Glomerular endothelial cell (primary cell): ENCODE results near the gene PAXX. TPM values are rescaled to one million over a fixed set of nuclear protein-coding genes. Genes with fewer than 3 reads are reported as not detected.
"Not testable (repeated sequence)": the region's sequence is repeated elsewhere in the genome, so short reads cannot be mapped to it uniquely, and the experiment has no call there.

ENCODE experiments used
- DNase-seq: peaks from one replicate; pipeline ENCODE4 v3.0.0-alpha.2; 2011; ENCODE audit warnings: low read depth, low spot score; ENCODE audit errors: extremely low read depth
- total RNA-seq: library from RNA; depleted of rRNA; stranded (reverse); fragments of >200 nt; gene quantifications from 2 replicates; pipeline ENCODE4 v1.2.3, GENCODE V29; 2015

Gene PAXX
- total RNA-seq, 1 donor from 2014 or later = 47.2 TPM

DNA sequence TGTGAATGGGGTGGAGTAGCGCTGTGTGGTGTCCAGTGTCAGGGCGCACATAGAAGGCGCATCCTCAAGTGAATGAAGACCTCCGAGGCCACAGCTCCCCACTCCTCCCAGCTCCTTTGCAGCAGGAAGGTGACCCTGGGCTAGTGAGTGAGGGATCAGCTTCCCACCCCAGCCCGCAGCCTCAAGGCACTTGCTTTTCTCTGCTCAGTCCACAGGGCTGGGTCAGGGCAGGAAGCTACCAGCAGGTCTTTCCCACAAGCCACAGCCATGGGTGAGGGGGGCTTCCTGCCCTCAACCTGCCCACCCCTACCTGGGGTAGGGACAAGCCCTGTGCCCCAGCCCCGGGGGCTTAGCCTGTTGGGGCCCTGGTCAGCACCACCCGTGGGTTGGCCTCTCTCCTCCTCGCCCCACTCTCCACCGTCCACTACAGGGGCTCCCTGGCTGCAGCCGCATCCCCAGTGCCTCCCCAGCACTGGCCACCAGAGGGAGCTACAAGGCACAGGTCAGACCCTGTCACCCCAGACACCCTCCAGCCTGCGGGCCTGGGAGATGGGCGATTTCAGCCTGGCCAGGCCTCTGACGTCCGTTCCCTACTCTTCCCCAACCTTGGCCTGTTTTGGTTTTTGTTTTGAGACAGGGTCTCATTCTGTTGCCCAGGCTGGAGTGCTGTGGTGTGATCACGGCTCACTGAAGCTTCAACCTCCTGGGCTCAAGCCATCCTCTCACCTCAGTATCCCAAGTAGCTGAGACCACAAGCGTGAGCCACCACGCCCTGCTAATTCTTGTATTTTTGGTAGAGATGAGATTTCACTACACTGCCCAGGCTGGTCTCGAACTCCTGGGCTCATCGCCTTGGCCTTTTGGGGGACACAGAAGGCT is 37.1 kb downstream of the PAXX start:
- DNase-seq = no peak

DNA sequence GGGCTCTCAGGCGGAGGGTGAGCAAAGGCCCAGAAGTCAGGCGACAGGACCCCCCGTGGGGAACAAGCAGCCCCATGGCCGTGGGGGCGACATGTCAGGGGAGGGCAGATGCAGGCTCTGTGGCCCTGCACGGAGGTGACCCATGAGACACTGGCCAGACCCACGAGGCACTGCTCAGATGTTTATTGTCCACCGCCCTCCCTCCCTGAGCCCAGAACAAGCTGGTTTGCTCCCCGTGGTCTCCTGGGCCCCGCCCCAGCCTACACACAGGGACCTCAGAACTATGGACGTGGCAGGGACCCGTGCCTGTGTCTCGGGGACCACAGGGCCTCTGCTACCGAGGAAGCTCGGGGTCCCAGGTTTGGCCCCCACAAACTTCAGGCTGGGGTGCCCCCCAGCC is 37.8 kb downstream of the PAXX start:
- no peak for DNase-seq

DNA sequence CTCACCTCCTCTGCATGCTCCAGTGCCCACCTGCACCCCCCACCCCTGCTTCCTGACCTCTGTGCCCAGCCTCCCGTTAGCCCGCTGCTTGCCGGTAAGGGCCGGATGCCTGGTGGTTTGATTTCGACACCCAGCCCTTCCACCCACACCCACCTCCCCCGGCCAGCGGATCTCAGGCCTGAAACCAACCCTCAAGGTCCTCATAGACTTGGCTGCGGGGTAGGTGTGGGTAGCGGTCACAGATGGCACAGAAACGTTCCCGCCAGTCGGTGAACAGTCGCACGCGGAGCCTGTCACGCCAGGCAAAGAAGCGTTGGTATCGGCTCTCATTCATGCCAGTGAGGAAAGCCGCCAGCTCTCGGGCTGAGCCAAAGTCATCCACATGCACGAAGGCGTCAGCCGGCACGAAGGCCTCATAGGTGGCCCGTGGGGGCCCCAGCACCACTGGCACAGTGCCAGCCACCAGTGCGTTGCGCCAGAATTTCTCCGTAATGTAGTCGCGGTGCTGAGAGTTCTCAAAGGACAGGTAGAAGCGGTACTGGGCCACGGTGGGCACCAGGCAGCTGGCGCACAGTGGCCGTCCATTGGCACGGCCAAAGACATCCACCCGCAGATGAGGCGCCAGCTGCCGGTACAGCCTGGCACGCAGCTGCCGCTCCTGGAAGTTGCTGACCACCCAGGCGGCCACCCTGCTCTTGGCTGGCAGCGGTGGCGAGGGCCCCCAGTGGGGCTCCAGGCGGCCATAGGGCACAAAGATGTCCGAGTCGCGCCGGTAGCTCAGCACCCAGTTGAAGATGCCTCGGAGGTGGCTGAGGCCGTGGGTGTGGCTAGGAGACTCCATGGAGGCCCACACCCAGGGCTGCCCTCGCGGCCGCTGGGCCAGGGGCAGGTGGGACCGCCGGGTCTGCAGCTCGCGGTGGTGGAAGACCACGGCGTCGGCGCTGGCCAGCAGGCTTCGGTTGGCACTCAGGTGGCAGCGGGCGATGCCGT is 38.6 kb downstream of the PAXX start:
- DNase-seq = no peak

DNA sequence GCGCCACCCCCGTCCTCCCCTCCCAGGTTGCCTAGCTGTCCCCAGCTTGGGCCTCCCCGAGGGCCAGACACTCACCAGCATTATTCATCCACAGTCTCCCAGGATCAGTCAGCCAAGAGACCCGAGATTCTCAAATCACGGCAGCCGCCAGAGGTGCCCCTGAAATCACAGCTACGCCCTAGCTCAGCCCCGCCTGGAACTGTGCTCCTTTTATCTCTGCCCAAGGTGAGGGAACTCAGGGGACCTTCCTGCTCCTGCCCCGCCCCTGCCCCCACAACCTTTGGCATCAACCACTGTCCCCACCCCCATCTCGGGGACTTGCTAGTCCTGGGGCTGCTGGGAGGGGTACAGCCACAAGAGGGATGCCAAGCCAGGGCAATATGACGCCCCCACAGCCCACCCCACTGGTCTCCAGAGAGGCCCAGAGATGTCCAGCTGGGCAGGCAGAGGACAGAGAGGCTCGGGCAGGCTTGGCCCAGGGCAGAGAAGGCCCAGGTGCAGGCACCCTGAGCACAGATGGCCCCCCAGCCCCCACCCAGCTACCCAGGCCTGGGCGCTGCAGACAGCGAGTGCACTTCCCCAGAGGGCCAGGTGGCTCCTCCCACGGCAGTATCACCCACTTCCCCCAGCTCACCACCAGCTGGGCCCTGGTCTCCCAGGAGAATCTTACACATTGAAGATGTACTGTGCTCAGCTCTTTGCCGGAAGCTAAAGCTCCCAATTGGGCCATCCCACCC is 39.9 kb downstream of the PAXX start, which contains the start of gene FUT7:
Gene FUT7 (minus strand): TSS at position 185 of the 737 bp plus-strand sequence. CDS start 97 bp downstream, at position 88.
- DNase-seq = no peak

DNA sequence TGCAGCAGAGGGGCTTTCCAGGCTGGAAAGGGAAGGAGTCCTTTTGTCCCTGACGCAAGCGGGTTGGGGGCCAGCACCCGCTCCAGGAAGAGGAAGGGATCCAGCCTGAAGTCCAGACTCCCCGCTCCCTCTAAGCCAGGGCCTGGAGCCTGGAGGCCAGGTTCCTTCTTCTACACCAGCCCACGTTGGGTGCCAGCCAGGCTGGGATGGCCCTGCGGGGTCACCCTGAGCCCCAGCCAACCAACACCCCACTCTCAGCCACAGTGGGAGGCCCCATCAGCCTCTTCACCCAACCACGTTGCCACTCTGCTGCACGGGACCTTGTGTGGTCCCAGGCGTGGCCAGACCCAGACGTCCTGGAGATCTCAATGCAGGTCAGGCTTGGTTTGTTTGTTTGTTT is 40.6 kb downstream of the PAXX start:
- DNase-seq = no peak

DNA sequence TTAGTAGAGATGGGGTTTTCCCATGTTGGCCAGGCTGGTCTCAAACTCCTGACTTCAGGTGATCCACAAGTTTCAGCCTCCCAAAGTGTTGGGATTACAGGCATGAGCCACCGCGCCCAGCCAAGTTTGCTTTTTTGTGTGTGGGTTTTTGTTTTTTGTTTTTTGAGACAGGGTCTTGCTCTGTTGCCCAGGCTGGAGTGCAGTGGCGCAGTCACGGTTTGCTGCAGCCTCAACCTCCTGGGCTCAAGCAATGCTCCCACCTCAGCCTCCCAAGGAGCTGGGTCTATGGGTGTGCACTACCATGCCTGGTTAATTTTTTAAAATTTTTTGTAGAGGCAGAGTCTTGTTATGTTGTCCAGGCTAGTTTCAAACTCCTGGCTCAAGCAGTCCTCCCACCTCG is 41.3 kb downstream of the PAXX start:
- not testable (repeated sequence) for DNase-seq

DNA sequence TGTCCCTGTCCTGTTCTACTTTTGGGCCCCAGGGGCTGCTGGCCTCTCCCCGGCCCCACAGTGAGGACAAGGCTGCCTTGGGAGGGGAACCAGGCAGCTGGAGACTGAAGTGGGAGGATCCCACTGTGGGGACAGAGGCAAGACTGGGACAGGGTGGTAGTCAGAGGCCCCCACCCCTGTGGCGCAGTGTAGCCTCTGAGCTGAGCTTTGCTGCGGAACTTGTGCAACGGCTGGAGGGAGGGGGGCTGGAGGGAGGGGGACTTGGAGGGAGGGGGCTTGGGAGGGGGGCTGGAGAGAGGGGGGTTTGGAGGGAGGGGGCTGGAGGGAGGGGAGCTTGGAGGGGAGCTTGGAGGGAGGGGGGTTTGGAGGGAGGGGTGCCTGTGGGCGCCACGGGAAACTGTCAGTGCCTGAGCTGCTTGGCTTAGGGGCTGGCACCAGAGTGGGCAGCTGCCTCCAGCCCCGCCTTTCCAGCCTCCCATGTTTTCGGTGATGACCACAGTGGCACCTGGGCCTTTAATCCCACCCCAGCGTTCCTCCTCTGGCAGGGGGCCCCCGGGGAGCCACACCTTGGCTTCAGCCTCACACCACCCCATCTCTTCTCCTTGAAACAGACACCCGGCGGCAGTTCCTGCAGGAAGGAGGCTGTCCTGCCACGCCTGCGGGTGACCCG is 42.0 kb downstream of the PAXX start:
- DNase-seq = no peak

DNA sequence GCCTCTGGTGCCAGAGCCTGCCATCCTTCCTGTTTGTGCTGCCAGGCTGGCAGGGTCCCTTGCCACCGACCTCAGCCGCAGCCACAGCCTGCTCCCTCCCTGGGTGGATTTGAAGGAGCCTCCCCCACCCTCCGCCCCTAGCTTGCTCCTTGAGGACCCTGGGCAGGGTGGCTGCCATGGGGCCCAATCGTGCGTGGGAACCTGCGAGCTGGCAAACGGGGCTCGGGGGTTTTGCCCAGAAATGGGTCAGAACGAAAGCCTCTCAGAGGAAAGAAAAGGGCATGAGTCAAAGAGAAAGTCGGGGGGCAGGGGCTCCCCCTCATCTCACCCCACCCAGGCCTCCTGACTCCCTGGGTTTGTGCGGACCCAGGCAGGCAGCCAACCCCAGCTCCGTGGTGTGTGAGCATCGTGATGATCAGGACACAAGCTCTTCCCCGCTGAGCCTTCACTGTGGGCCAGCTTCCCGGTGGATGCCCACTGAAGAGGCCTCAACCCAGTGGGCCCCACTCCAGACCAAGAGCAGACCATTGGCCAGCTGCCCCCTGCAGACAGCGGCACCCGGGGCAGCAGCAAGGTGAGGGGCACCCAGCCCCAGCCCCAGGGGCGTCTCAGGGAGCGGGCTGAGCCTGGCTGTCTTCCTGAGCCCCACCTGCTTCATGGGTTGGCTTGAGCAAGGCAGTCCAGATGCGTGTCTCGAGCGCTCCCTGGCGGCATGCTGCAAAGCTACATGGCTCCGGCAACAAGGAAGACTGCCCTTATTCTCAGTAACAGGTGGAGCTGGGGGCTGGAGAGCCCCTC is 42.7 kb downstream of the PAXX start:
- DNase-seq = no peak

DNA sequence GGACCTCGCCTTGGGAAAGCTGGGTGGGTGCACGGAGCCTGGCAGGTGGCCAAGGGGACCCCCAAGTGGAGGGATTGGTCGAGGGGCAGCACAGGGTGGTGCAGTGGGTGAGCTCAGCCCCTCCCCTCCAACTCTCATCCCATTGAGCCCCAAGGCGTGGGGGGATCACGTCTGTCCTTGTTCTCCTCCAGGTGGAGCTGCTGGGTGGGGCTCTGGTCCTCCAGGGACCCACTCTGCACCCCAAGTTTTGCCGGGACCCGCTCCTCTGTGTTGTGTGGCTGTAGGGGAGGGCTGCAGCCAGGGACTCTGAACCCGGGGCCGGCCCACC is 43.2 kb downstream of the PAXX start:
- no peak for DNase-seq

DNA sequence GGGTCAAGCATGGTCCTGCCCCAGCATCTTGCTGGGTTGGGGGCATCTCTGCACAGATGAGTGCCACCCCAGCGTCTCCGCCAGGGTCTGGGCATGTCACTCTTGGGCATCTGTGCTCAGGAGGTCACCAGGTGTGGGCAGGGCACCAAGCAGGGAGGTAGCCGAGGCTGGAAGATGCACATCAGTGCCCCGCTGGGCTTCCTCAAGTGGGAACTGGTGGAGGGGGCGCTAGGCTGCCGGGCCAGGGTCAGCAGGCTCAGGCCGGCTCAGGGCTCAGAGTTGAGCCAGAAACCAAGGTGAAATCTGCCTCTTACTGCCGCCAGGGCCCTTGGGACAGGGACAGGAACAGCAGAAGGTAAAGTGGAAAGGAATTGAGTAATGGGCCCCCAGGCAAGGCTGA is 43.7 kb downstream of the PAXX start:
- no peak for DNase-seq

DNA sequence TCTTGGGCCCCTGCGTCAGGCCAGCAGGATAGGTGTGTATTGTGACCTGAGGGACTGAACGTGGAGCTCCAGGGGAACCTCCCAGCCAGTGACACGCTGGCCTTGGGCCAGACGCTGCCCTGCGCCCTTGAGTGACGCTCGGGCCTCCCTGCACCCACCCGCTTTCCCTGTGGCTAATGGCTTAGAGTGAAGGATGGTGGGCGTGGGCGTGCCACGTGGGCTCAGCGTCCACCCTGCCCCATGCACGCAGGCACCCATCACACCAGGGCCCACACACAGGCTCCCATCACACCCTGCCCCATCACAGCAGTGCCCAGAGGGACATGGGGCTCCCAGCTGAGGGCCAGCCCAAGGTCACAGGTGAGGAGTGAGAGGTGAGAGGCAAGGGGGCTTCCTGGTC is 44.8 kb downstream of the PAXX start:
- DNase-seq = no peak

DNA sequence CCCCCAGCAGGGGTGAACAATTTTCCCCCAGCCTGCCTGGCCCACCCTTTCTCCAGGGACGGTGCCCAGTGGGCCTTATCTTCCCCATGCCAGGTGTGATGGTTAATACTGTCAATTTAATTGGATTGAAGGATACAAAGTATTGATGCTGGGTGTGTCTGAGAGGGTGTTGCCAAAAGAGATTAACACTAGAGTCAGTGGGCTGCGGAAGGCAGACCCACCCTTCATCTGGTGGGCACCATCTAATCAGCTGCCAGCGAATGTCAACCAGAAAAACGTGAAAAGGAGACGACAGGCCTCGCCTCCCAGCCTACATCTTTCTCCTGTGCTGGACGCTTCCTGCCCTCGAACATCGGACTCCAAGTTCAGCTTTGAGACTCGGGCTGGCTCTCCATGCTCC is 45.3 kb downstream of the PAXX start:
- no peak for DNase-seq

DNA sequence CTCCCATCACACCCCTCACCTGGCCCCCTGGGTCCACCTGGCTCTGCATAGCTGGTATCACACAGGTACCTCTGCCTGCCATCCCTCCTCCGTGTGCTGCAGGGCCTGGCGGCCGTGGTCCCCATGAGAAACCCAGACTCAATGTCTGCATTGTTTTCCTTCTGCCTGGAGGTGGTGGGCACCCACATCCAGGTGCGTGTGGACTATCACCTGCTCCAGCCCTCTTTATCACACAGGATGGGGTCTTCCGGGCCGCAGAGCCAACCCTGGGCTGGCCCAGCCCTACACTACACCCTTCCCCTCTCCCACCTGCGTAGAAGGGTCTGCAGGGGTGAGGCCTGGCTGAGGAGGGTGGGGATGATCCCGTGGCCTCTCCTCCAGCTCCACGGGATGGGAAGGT is 46.7 kb downstream of the PAXX start:
- DNase-seq = no peak

DNA sequence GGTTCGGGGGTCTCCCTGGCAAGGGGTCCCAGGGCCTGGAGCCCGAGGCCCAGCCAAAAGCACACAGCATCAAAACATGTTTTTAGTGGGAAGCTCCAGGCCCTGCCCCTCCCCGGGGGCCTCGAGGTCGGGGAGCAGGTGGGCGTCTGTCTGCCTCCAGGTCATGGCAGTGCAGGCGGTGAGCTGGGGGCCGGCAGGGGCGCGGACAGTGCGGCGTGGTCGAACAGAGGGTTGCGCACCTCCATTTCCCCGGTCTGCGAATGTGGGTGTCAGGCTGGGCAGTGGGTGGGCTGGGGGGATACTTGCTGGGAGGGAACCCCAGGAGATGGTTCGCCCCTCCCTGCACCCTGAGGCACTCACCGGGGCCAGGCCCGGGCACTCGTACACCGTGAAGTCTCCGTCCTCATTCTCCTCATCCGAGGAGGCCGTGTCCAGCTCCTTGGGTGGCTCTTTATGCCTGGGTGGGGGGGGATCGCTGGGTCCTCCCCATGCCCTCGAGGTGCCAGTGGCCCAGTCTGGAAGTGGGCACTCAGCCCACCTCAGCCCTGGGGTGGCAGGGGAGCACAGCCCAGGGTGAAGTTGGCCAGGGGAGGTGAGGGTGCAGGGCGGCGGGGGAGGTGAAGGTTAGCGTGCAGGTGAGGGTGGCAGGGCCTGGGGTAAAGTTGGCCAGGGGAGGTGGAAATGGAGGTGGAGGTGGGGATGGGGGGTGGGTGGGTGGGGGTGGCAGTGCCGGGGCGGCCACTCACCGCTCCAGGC is 47.6 kb downstream of the PAXX start:
- DNase-seq = no peak

DNA sequence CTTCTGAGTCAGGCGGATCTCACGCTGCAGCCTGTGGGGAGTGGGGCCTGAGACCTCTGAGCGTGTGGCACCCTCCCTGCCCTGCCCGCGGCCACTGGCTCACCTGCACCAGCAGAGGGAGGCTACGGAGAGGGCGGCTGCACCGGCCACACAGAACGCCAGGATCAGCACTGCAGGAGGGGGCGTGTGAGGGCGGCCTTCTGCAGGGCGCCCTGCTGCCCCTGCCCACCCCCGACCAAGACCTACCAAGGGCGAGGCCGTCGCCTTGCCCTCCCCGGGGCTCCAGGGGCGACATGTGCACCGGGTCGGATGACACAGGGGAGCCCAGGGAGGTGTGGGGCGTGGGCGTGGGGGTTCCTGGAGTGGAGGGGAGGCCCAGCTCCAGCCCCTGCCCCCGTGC is 48.3 kb downstream of the PAXX start:
- no peak for DNase-seq

DNA sequence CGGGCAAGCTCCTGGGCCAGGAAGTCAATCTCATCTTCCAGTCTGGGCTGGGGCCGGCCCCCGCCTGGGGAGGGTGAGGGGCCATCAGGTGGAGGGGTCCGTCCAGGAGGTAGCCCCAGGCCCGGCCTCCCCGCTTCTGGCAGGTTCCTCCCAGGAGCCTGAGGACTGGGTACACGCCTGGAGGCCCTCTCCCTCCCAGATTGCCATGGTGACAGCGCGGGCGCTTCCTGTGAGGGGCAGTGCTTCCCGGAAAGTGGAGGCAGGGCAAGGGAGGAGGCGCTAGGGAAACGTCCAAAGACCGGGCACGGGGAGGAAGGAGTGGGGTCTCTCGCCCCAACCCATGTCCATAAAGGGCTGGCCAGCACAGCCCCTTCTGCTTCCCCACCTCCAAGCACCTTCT is 48.9 kb downstream of the PAXX start:
- DNase-seq = no peak

DNA sequence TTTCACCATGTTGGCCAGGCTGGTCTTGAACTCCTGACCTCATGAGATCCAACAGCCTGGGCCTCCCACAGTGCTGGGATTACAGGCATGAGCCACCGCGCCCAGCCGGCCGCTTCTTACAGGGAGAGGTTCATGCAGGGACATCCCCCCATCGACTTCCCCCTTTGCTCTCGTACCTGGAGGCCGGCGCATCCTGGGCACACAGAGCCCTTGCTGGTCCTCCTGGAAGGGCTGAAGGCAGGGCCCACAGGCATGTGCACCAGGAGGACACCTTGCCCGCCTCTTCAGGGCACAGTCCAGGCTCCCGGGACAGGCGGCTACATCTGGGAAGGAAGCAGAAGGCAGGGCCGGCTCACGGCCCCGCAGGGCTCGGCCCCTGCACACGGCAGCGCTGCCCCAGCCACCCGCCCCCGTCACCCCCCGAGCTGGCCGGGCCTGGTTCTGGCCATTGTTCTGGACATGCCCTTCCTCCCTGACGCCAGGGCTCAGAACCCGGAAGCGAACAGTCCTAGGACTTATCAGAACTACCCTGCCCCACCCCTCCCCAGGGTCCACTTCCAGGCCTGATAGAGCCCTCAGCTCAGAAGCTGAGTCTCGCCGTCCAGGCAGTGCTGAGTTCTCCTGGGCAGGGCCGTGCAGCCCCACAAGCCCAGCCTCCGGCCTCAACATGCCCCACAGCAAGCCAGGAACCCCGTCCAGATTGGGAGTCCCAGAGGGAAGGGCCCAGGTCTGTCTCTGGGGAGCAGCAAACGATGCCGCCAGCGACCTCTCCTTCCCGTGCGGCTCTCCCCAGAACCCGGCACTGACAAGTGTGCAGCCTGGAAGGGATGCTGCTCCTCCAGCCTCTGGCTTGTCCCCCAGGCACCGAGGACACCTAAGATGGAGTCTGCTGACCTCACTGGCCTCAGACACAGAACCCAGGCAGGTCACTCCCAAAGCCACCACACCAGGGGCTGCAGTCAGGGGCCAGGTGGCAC is 50.8 kb downstream of the PAXX start:
- no peak for DNase-seq
